AG09319 (cell line): ENCODE measurements around the gene MALAT1.

Experiments
- DNase-seq: peaks from one replicate; pipeline ENCODE4 v3.0.0-alpha.2; 2010; ENCODE audit warnings: low read depth; ENCODE audit errors: extremely low read depth
- TF ChIP-seq, protein P1 (sequence below): IDR thresholded peaks from 2 replicates; pipeline ENCODE4 v1.5.1; 2011; ENCODE audit warnings: low read depth, mild to moderate bottlenecking, inconsistent platforms, low read length, moderate library complexity

Gene MALAT1

DNA sequence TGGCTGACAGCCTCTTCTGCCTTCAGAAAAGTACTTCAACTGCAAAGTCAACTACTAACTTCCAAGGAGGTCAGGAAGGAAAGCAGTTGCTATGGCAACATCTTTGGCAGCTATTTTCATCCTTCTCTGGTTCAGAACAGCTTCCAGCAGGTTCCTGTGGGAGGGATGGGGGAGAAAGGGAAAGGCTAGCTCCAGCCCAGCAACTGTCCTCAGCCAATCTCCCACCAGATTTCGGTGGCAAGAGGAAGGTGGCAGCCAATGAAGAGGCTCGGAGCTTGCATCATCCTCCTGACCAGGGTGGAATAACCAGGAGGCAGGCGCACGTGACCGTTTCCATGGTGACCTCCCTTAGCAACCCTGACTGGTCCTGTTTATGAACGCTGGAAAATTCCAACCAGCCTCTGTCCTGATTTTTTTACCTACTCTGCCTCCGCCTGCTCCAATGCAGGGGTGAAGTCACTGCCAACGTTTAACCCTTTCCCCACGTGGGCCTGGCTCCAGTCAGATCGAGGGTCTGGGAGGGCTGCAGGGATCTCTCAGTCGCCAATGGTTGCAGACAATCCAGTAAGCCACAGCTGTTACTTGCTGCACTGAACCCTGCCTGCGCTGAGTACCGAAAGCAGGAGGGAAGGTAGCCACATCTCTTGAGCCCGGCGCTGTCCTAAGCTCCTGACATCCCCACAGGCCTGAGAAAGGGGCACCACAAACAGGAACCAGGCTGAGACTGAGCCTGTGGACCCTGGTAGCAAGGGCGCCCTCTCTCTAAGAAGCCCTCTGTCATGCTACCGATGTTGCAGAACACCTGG is 11.2 kb upstream of the MALAT1 start:
- peak; percentile 100 for DNase-seq
- TF ChIP-seq, protein P1, sequence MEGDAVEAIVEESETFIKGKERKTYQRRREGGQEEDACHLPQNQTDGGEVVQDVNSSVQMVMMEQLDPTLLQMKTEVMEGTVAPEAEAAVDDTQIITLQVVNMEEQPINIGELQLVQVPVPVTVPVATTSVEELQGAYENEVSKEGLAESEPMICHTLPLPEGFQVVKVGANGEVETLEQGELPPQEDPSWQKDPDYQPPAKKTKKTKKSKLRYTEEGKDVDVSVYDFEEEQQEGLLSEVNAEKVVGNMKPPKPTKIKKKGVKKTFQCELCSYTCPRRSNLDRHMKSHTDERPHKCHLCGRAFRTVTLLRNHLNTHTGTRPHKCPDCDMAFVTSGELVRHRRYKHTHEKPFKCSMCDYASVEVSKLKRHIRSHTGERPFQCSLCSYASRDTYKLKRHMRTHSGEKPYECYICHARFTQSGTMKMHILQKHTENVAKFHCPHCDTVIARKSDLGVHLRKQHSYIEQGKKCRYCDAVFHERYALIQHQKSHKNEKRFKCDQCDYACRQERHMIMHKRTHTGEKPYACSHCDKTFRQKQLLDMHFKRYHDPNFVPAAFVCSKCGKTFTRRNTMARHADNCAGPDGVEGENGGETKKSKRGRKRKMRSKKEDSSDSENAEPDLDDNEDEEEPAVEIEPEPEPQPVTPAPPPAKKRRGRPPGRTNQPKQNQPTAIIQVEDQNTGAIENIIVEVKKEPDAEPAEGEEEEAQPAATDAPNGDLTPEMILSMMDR, result no peak

DNA sequence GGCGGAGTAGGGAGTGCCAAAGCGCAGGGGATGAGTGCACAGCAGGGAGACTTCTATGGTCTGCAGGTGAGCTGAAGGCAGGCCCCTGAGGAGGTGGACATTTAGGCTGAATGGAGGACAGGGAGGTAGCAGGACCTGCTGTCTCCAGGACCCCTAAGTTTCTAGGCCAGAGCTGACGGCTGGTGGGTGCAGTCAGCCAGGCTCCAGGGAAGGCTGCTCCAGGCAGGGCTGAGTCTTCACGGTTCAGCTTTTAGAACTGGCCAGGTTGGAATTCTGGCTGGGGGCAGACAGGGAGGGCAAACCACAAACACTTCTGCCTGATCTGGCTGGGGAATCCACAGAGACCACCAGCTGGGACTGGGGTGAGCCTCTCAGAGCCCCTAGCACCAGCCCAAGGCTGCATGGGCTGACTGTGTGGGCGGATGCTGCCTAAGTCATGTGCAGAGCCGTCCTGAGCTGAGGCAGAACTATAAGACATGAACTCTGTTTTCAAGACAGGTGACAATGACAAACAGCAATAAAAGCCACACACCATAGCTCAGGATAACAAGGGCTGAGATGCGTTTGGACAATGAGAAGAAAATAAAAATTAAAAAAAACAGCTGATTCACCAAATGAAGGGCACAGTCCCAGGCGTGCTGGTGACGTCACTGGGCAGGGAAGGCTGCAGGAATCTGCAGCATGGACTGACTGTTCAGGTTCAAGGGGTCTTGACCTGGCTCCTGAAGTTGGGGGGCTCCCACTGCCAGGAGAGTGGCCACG is 10.4 kb upstream of the MALAT1 start:
- DNase-seq, result no peak
- TF ChIP-seq, protein P1, result no peak

DNA sequence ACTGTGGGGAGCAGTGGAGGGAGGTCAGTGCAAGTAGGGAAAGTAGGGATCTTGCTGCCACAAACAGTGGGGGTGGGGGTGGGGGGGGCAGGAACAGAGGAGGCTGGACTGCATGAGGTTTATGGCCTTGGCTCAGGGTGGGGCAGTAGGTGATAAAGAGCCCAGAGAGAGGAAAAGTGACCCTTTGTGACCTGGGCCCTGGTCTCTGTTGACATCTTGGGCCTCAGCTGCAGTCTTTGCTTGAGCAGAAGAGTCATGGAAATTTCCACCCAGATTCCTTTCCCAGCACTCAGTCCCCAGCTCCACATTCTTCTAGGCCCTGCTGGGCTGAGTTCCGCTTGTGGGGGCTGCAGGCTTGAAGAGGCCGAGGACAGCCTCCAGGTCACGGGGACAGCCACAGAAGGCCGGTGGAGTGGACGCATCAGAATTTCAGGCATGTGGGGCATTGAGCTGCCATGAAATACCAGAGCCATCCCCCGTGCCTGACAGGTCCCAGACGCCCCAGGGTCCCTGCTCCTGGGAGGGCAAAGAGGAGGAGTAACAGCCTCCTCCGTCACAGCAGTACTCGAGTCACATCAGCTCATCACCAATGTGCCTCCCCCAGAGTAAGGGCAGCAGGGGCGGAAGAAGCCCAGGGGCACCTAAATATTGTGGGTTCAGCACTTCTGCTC is 9.7 kb upstream of the MALAT1 start:
- DNase-seq, result no peak
- TF ChIP-seq, protein P1, result no peak

DNA sequence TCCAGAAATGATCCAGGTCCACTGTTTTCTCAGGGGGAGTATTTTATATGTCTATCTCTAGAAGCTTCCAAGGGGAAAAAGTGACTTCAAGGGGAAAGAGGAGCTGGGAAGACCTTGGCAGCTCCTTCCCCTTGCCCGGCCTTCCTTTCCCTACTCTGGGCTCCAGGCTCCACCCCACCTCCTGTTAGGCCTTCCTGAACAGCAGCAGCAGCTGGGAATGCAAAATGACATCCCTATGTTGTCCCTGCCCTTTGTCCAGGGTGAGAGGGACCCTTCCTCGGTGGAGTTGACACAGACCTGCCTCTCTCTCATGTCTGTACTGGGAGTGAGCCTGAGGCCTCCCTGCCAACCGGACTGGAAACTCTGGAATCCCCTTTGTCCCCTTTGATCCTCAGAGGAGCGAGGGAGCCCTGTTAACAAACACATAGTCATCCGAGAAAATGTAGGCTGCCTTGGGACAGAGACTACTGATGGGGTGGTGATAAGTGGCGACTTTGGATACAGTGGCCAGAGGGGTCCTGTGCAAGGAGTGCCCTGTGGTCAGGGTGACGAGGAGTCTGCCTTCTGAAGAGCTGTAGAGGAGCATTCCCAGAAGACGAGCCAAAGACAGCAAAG is 9.0 kb upstream of the MALAT1 start:
- TF ChIP-seq, protein P1, result no peak

DNA sequence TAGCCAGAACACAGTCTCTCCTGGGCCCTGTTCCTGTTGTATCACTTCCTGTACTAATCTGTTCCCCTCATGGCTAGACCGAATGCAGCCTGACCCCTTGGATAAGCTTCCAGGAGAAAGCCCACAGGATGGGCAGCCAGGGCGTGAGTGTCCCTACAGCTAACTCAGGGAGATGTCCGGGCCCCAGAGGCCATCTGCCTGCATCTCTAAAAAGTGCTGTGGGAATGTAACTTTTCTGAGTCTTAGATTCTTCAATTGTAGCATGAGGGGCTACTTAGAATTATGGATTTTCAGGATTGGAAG is 7.7 kb upstream of the MALAT1 start:
- TF ChIP-seq, protein P1, result no peak

More for the DNA sequence above, 9.0 kb upstream of the MALAT1 start:
- DNase-seq, result no peak

DNA sequence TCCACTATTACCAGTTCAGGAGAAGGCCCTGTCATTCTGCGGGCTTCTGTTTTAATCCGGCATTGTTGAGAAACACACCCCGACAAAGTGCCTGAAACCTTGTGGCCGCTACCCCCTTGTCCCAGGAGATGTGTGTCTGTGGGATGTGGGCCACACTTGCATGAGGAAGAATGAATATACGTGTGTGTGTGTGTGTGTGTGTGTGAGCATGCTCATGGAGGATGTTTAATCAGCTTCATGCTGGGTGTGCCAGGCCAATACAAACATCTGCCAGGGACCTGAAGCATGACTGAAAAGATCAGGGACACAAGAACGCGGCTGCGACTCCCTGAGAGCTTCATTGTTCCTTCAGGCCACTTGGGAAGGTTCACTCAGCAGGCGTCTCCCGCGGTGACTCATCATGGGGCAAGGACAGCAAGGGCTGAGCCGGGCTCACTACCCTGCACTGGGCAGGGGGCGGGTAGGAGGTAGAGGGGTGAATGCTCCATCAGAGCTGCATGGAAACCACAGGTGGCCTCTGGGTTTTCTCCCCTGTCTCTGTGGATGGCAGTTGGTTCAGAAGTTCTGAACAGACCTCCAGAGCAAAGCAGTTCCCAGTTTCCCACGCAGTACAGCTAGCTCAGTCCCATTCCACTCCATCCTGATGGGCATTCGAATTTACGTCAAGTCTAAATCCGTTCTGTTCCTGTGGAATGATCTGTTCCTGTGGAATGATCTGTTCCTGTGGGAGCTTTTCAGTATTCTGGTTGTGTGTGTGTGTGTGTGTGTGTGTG is 7.0 kb upstream of the MALAT1 start:
- TF ChIP-seq, protein P1, result no peak
- peak; percentile 77 for DNase-seq

More for the DNA sequence above, 7.7 kb upstream of the MALAT1 start:
- DNase-seq, result no peak
